Measurements from ENCODE around the gene INPP4B. TPM values are rescaled to one million over a fixed set of nuclear protein-coding genes. Genes with fewer than 3 reads are reported as not detected.

Gene INPP4B
- total RNA-seq, 2 experiments from 2014 or later: not detected

DNA sequence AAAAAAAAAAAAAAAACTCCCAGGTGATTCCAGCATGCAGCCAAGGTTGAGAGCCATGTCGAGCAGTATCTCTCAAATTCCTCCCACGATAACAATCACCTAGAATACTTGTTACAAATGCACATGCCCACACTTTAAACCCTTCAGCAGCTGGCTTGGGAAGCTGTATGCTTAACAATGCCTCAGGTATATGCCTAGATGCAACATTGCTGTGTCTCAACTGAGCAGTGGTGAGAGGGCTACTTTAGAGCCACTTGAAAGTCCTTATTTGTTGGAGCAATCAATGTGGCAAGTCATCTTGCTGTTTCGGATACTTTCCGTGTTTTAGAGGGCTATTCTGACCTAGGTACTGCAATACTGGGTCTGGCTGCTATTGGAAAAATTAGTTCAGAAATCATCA, 487.4 kb downstream of the INPP4B start:
- ChIA-PET POLR2A (interaction anchor here (0.6 to 0.7 kb wide), 2 partner anchors 9 to 14 kb away, joined by 3 read pairs; no protein-coding TSS in a partner anchor), CTCF (ENCODE audit: unreplicated experiment) (no interaction called here)
- Histone ChIP-seq H3K27ac (ENCODE audit: low read depth, low read length, poor library complexity, severe bottlenecking) (no peak overlapping the region), H2AFZ (ENCODE audit: low read length) (no peak overlapping the region), H3K36me3 (ENCODE audit: insufficient read depth, low read length) (no peaks in the 10 kb centered on the region), H3K79me2 (ENCODE audit: insufficient read depth, low read depth, low read length) (no peaks in the 10 kb centered on the region), H4K20me1 (ENCODE audit: insufficient read depth, low read length) (no peaks in the 10 kb centered on the region), H3K9me3 (ENCODE audit: low read length) (no peaks in the 10 kb centered on the region), H3K9me2 (ENCODE audit: insufficient read depth, low read length) (no peaks in the 10 kb centered on the region), H3K4me3 (ENCODE audit: low read depth, low read length, poor library complexity, severe bottlenecking) (no peak overlapping the region), H3K4me2 (ENCODE audit: low read length) (no peak overlapping the region), H3K4me1 (ENCODE audit: insufficient read depth, low read length, poor library complexity, severe bottlenecking) (no peaks in the 10 kb centered on the region)
- intact Hi-C loops (cut with micrococcal nuclease; ENCODE audit: unreplicated experiment): loop anchor here (10.0 kb wide), 1 partner anchor 486 kb away; the partner anchor contains the start of gene INPP4B
- TF ChIP-seq EZH2phosphoT487 (IDR thresholded peaks at IDR 0.05; ENCODE audit: borderline replicate concordance, low read depth, low read length): no peak
- TF ChIP-seq, protein P1, sequence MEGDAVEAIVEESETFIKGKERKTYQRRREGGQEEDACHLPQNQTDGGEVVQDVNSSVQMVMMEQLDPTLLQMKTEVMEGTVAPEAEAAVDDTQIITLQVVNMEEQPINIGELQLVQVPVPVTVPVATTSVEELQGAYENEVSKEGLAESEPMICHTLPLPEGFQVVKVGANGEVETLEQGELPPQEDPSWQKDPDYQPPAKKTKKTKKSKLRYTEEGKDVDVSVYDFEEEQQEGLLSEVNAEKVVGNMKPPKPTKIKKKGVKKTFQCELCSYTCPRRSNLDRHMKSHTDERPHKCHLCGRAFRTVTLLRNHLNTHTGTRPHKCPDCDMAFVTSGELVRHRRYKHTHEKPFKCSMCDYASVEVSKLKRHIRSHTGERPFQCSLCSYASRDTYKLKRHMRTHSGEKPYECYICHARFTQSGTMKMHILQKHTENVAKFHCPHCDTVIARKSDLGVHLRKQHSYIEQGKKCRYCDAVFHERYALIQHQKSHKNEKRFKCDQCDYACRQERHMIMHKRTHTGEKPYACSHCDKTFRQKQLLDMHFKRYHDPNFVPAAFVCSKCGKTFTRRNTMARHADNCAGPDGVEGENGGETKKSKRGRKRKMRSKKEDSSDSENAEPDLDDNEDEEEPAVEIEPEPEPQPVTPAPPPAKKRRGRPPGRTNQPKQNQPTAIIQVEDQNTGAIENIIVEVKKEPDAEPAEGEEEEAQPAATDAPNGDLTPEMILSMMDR (conservative IDR thresholded peaks at IDR 0.05; ENCODE audit: low read length): no peak
- DNase-seq (ENCODE audit: low spot score): no peak
- no TSS peak for BruUV-seq (replicated peaks)

DNA sequence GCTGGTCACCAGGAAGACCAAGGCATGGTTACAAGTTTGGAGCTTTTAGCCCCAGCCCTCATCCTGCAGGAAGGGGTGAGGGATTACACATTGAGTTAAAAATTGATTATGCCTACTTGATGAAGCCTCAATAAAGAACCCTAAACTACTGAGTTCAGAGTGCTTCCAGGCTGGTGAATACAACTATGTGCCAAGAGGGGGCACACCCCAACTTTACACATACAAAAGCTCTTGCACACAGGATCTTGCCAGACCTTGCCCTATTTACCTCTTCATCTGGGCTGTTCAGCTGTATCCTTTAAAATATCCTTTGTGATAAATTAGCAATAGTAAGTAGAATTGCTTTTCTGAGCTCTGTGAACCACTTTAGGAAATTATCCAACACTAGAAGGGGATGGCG, 489.3 kb downstream of the INPP4B start:
- no peak overlapping the region for H2AFZ ChIP-seq (ENCODE audit: low read length)
- no peaks in the 10 kb centered on the region for H3K36me3 ChIP-seq (ENCODE audit: insufficient read depth, low read length)
- no peaks in the 10 kb centered on the region for H4K20me1 ChIP-seq (ENCODE audit: insufficient read depth, low read length)
- no peaks in the 10 kb centered on the region for H3K9me3 ChIP-seq (ENCODE audit: low read length)
- BruUV-seq (replicated peaks): no TSS peak
- no peaks in the 10 kb centered on the region for H3K79me2 ChIP-seq (ENCODE audit: insufficient read depth, low read depth, low read length)
- no peak overlapping the region for H3K27ac ChIP-seq (ENCODE audit: low read depth, low read length, poor library complexity, severe bottlenecking)
- ChIA-PET POLR2A (interaction anchor here (0.6 kb wide), 1 partner anchor 20 kb away, joined by 3 read pairs; no protein-coding TSS in a partner anchor), CTCF (ENCODE audit: unreplicated experiment) (no interaction called here)
- H3K4me3 ChIP-seq (ENCODE audit: low read depth, low read length, poor library complexity, severe bottlenecking): no peak overlapping the region
- H3K4me1 ChIP-seq (ENCODE audit: insufficient read depth, low read length, poor library complexity, severe bottlenecking): no peaks in the 10 kb centered on the region
- intact Hi-C loops (cut with micrococcal nuclease; ENCODE audit: unreplicated experiment): loop anchor here (10.0 kb wide), 1 partner anchor 488 kb away; the partner anchor contains the start of gene INPP4B
- H3K4me2 ChIP-seq (ENCODE audit: low read length): no peak overlapping the region
- no peak for DNase-seq (ENCODE audit: low spot score)
- TF ChIP-seq EZH2phosphoT487 (IDR thresholded peaks at IDR 0.05; ENCODE audit: borderline replicate concordance, low read depth, low read length): no peak
- TF ChIP-seq, protein P1 (conservative IDR thresholded peaks at IDR 0.05; ENCODE audit: low read length): no peak
- H3K9me2 ChIP-seq (ENCODE audit: insufficient read depth, low read length): no peaks in the 10 kb centered on the region

DNA sequence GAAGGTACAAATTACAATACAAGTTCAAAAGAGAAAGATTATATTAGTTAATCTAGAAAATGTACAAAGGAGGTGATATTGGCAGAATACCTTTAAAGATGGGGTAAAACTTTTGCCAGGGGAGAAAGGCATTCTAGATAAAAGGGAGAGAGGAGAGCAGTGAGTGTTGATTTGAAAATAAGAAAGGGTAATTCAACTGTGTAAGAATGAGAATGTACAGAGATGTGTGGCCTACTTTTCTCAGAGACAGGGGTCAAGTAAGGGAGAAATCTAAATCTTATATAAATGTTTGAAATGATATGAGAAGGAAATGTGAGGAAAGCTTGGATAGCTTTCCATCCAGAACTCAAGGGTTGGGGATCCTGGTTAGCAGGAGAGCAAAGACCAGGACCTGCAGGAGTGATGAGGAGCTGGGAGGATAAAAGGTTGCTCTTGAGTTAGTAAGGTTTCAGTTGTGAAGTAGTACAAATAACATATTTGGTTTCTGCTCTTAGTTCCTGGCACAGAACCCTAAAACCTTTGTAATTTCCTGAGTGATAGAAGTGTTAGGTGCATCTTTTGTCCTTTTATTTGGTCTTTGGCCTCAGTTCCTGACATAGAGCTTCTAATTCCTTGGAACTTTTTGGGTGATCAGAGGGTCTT, 489.9 kb downstream of the INPP4B start:
- Histone ChIP-seq H3K79me2 (ENCODE audit: insufficient read depth, low read depth, low read length) (no peaks in the 10 kb centered on the region), H4K20me1 (ENCODE audit: insufficient read depth, low read length) (no peaks in the 10 kb centered on the region), H3K4me3 (ENCODE audit: low read depth, low read length, poor library complexity, severe bottlenecking) (no peak overlapping the region), H2AFZ (ENCODE audit: low read length) (no peak overlapping the region), H3K9me2 (ENCODE audit: insufficient read depth, low read length) (no peaks in the 10 kb centered on the region), H3K36me3 (ENCODE audit: insufficient read depth, low read length) (no peaks in the 10 kb centered on the region), H3K9me3 (ENCODE audit: low read length) (no peaks in the 10 kb centered on the region), H3K4me2 (ENCODE audit: low read length) (no peak overlapping the region), H3K27ac (ENCODE audit: low read depth, low read length, poor library complexity, severe bottlenecking) (no peak overlapping the region), H3K4me1 (ENCODE audit: insufficient read depth, low read length, poor library complexity, severe bottlenecking) (no peaks in the 10 kb centered on the region)
- POLR2A ChIA-PET: interaction anchor here (0.5 to 0.7 kb wide), 3 partner anchors 20 to 1219 kb away, joined by 3 read pairs; no protein-coding TSS in a partner anchor
- no peak for DNase-seq (ENCODE audit: low spot score)
- BruUV-seq (replicated peaks): no TSS peak
- TF ChIP-seq, protein P1 (conservative IDR thresholded peaks at IDR 0.05; ENCODE audit: low read length): no peak
- TF ChIP-seq EZH2phosphoT487 (IDR thresholded peaks at IDR 0.05; ENCODE audit: borderline replicate concordance, low read depth, low read length): no peak
- intact Hi-C loops (cut with micrococcal nuclease; ENCODE audit: unreplicated experiment): loop anchor here (10.0 kb wide), 1 partner anchor 489 kb away; the partner anchor contains the start of gene INPP4B
- CTCF ChIA-PET (ENCODE audit: unreplicated experiment): no interaction called here
